OCI-LY3 (cell line): Measurements from ENCODE around the gene LDB2.

Experiments used
- CTCF ChIP-seq: fragments of 200-600, 300-600 bp; sonication (generic); IDR thresholded peaks from 2 replicates; pipeline ENCODE4 v1.5.1; 2014; ENCODE audit warnings: antibody characterized with exemption, low read length, low read depth
- EZH2phosphoT487 ChIP-seq: fragments of 200-600 bp; shearing (Covaris generic); IDR thresholded peaks from 2 replicates; pipeline ENCODE4 v1.6.1; 2018; ENCODE audit warnings: antibody characterized with exemption, mixed run types, low read depth

- no peak for TF ChIP-seq CTCF
- TF ChIP-seq EZH2phosphoT487: no peak
Measured at GRCh38 chr4:16668488-16668887, 230.0 kb downstream of the LDB2 start.
